CD14-positive monocyte (primary cell): ENCODE data around the gene APOB. TPM values are rescaled to one million over a fixed set of nuclear protein-coding genes. Genes with fewer than 3 reads are reported as not detected.

Source experiments
- DNase-seq, 3 donors: peaks; one replicate each; pipeline ENCODE4 v3.0.0-alpha.2; 2011 to 2022
- H2AFZ ChIP-seq: 2 replicates; pipeline ENCODE4 v1.6.0; 2012; ENCODE audit warnings: mild to moderate bottlenecking, low read depth, low read length, inconsistent platforms; ENCODE audit not compliant: insufficient read depth, poor library complexity, severe bottlenecking
- H3K27ac ChIP-seq, 2 donors: 1 replicate in 1 of 2; 2 replicates in 1 of 2; pipeline ENCODE4 v1.5.1; 2012 to 2013; ENCODE audit warnings: low read length in 2 of 2, control low read depth in 1 of 2, inconsistent platforms in 1 of 2, low read depth in 1 of 2, mild to moderate bottlenecking in 1 of 2
- H3K27me3 ChIP-seq, 2 donors: one replicate each; pipeline versions ENCODE4 v1.6.0 to v1.6.1; 2011 to 2013; ENCODE audit warnings: low read length in 2 of 2; ENCODE audit not compliant: control insufficient read depth in 2 of 2, insufficient read depth in 2 of 2
- H3K36me3 ChIP-seq, 2 donors: replicated peaks in 1 of 2; 1 replicate in 1 of 2; 2 replicates in 1 of 2; pipeline versions ENCODE4 v1.5.1 to v1.6.1; 2012 to 2013; ENCODE audit warnings: low read length in 2 of 2, control low read depth in 1 of 2, inconsistent platforms in 1 of 2, mild to moderate bottlenecking in 1 of 2; ENCODE audit not compliant: insufficient read depth in 2 of 2, control insufficient read depth in 1 of 2
- H3K4me1 ChIP-seq, 2 donors: 1 replicate in 1 of 2; 2 replicates in 1 of 2; pipeline versions ENCODE4 v1.5.1 to v1.6.1; 2012 to 2013; ENCODE audit warnings: low read length in 2 of 2, control low read depth in 1 of 2, inconsistent platforms in 1 of 2, mild to moderate bottlenecking in 1 of 2, moderate library complexity in 1 of 2; ENCODE audit not compliant: insufficient read depth in 2 of 2, control insufficient read depth in 1 of 2
- H3K4me2 ChIP-seq: replicated peaks from 2 replicates; pipeline ENCODE3; 2012; ENCODE audit warnings: low read length, moderate library complexity, mild to moderate bottlenecking; ENCODE audit not compliant: poor library complexity, severe bottlenecking; ENCODE audit errors: extremely low read depth
- H3K4me3 ChIP-seq, 3 experiments: fragments of 200-600 bp in 1 of 3; sonication (generic) in 1 of 3; replicated peaks in 1 of 3; 1 replicate in 2 of 3; 2 replicates in 1 of 3; pipeline ENCODE4 v1.5.1; 2011 to 2013; ENCODE audit warnings: low read length in 3 of 3, mild to moderate bottlenecking in 3 of 3, control low read depth in 2 of 3, low read depth in 2 of 3, inconsistent platforms in 1 of 3, moderate library complexity in 1 of 3
- H3K79me2 ChIP-seq: 2 replicates; pipeline ENCODE4 v1.6.0; 2012; ENCODE audit warnings: mild to moderate bottlenecking, control low read depth, inconsistent platforms, low read length, moderate library complexity; ENCODE audit not compliant: insufficient read depth
- H3K9ac ChIP-seq: 2 replicates; pipeline ENCODE4 v1.6.0; 2017; ENCODE audit warnings: low read length, mild to moderate bottlenecking; ENCODE audit not compliant: insufficient read depth, poor library complexity, severe bottlenecking
- H3K9me3 ChIP-seq, 2 donors: replicated peaks in 1 of 2; 1 replicate in 1 of 2; 2 replicates in 1 of 2; pipeline versions ENCODE4 v1.5.1 to v1.6.1; 2012 to 2013; ENCODE audit warnings: low read length in 2 of 2, control low read depth in 1 of 2; ENCODE audit not compliant: control insufficient read depth in 1 of 2, insufficient read depth in 1 of 2
- H4K20me1 ChIP-seq: 2 replicates; pipeline ENCODE4 v1.6.0; 2012; ENCODE audit warnings: mild to moderate bottlenecking, low read length, control low read depth, moderate library complexity; ENCODE audit not compliant: insufficient read depth
- H3K27ac Mint-ChIP-seq, 7 donors: one replicate each; pipeline ENCODE4 v1.8.0; 2020; ENCODE audit warnings: mild to moderate bottlenecking in 7 of 7, mixed read lengths in 7 of 7, moderate library complexity in 6 of 7, inconsistent platforms in 2 of 7
- H3K27me3 Mint-ChIP-seq, 3 donors: one replicate each; pipeline ENCODE4 v1.8.0; 2021 to 2022; ENCODE audit warnings: low read depth in 3 of 3, mild to moderate bottlenecking in 3 of 3, mixed read lengths in 3 of 3, moderate library complexity in 3 of 3, inconsistent platforms in 1 of 3
- H3K36me3 Mint-ChIP-seq, 2 donors: one replicate each; pipeline ENCODE4 v1.8.0; 2020; ENCODE audit warnings: mixed read lengths in 2 of 2, inconsistent platforms in 1 of 2, mild to moderate bottlenecking in 1 of 2
- H3K4me1 Mint-ChIP-seq: one replicate; pipeline ENCODE4 v1.8.0; 2020; ENCODE audit warnings: mild to moderate bottlenecking, mixed read lengths
- H3K4me3 Mint-ChIP-seq, 2 donors: one replicate each; pipeline ENCODE4 v1.8.0; 2020; ENCODE audit warnings: mild to moderate bottlenecking in 2 of 2, mixed read lengths in 2 of 2, moderate library complexity in 1 of 2
- H3K9me3 Mint-ChIP-seq, 7 donors: one replicate each; pipeline ENCODE4 v1.8.0; 2020 to 2022; ENCODE audit warnings: mixed read lengths in 7 of 7, mild to moderate bottlenecking in 6 of 7, moderate library complexity in 6 of 7, inconsistent platforms in 2 of 7
- WGBS: methylation state at CpG from one replicate; pipeline ENCODE4 v1.1.5; 2013; ENCODE audit warnings: missing lambda C conversion rate; ENCODE audit not compliant: insufficient coverage; 5-methylcytosine and 5-hydroxymethylcytosine counted together
- intact Hi-C, 2 donors: fragments of 100-400 bp; cut with micrococcal nuclease; formaldehyde crosslinking; loops; one replicate each; pipeline versions ENCODE4 v1.15.0 to v1.15.1; 2023
- polyA plus RNA-seq, 3 donors: library from polyadenylated mRNA; depleted of rRNA in 1 of 3; unstranded in 2 of 3; stranded (reverse) in 1 of 3; fragments of 300-500 nt in 2 of 3; fragments of >200 nt in 1 of 3; fragmentation: Illumina TruSeq in 2 of 3; gene quantifications; 1 replicate in 2 of 3; 2 replicates in 1 of 3; pipeline ENCODE4 v1.2.3, GENCODE V29; 2012 to 2021
- TF ChIP-seq, protein P1 (sequence below): fragments of 200-600 bp; IDR thresholded peaks from one replicate; pipeline ENCODE4 v1.8.0; 2022; ENCODE audit warnings: antibody characterized with exemption, mild to moderate bottlenecking

APOB gene
- polyA plus RNA-seq, 3 donors: 0.02 TPM; not detected in 2

- intact Hi-C loops: loop anchor here (5.0 to 10.0 kb wide), 2 partner anchors 276 to 1313 kb away; no protein-coding TSS in a partner anchor
- H3K9me3 ChIP-seq: peaks cover 0 to 4% of the 10 kb centered on the region in 2 donors
- no peak overlapping the region for H3K4me3 Mint-ChIP-seq
- 86% methylated on average over 2 of the region's 4 CpGs for WGBS
- no peaks in the 10 kb centered on the region for H4K20me1 ChIP-seq
- DNase-seq: no peak
- no peak overlapping the region for H2AFZ ChIP-seq
- no peaks in the 10 kb centered on the region for H3K36me3 ChIP-seq
- H3K27me3 ChIP-seq: peaks cover 4 to 21% of the 10 kb centered on the region in 2 donors
- H3K9ac ChIP-seq: no peak overlapping the region
- TF ChIP-seq, protein P1, sequence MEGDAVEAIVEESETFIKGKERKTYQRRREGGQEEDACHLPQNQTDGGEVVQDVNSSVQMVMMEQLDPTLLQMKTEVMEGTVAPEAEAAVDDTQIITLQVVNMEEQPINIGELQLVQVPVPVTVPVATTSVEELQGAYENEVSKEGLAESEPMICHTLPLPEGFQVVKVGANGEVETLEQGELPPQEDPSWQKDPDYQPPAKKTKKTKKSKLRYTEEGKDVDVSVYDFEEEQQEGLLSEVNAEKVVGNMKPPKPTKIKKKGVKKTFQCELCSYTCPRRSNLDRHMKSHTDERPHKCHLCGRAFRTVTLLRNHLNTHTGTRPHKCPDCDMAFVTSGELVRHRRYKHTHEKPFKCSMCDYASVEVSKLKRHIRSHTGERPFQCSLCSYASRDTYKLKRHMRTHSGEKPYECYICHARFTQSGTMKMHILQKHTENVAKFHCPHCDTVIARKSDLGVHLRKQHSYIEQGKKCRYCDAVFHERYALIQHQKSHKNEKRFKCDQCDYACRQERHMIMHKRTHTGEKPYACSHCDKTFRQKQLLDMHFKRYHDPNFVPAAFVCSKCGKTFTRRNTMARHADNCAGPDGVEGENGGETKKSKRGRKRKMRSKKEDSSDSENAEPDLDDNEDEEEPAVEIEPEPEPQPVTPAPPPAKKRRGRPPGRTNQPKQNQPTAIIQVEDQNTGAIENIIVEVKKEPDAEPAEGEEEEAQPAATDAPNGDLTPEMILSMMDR: no peak
- no peak overlapping the region for H3K4me2 ChIP-seq
- H3K27ac Mint-ChIP-seq: no peak overlapping the region
- peaks cover 0 to 6% (median 0%) of the 10 kb centered on the region in 7 donors for H3K9me3 Mint-ChIP-seq
- H3K27ac ChIP-seq: no peak overlapping the region
- H3K4me1 ChIP-seq: no peaks in the 10 kb centered on the region
- no peak overlapping the region for H3K4me3 ChIP-seq
- peaks cover 3% of the 10 kb centered on the region for H3K4me1 Mint-ChIP-seq
- no peaks in the 10 kb centered on the region for H3K79me2 ChIP-seq
- H3K27me3 Mint-ChIP-seq: peaks cover 17 to 31% (median 26%) of the 10 kb centered on the region in 3 donors
- no peaks in the 10 kb centered on the region for H3K36me3 Mint-ChIP-seq
Observed at GRCh38 chr2:21041462-21041861, 2.4 kb downstream of the APOB start.

DNA sequence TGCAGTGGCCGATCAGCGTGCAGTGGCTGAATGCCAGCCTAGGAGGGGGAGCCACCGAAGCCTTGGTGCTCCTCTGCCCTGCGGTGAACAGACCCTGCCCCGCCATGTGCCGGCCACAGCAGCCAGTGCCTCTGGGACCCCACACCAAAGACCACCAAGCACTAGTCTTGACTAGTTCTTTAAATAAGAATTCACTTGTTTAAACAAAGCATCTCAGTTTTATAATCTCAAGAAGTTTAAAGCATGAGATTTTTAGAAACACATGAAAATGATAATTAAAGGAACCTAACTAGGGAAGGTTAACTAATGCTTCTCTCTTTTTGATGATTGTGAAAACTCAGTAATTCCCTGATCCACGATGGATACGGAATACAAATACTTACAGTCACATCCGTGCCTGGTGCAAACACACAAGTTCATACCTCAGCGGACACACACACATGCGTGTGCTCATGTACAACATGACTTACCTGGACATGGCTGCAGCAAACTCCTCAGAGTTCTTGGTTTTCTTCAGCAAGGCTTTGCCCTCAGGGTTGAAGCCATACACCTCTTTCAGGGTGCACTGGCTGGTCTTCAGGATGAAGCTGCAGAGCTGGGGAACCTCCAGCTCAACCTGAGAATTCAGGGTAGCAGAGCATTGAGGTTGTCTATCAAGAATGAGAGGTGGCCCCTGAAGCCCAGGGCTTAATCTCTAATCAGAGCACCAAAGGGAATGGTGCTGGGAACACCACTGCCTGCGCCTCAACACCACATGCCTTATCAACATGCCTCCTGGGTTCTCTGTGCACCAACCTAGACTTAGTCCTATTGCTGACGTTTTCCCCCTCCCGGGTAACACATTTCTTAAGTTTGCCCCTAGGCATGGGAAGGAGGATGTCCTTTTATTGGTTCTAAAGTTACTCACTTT lies 3.1 kb downstream of the APOB start:
- no peak for DNase-seq
- Histone ChIP-seq H3K4me3 (no peak overlapping the region), H3K27me3 (peaks cover 4 to 21% of the 10 kb centered on the region in 2 donors), H3K4me1 (no peaks in the 10 kb centered on the region), H3K4me2 (no peak overlapping the region), H2AFZ (no peak overlapping the region), H3K9ac (no peak overlapping the region), H3K79me2 (no peaks in the 10 kb centered on the region), H3K9me3 (peaks cover 0 to 4% of the 10 kb centered on the region in 2 donors), H3K36me3 (no peaks in the 10 kb centered on the region), H4K20me1 (no peaks in the 10 kb centered on the region), H3K27ac (no peak overlapping the region)
- intact Hi-C loops: loop anchor here (5.0 to 10.0 kb wide), 2 partner anchors 277 to 1314 kb away; no protein-coding TSS in a partner anchor
- peaks cover 3% of the 10 kb centered on the region for H3K4me1 Mint-ChIP-seq
- no peak overlapping the region for H3K27ac Mint-ChIP-seq
- 90% methylated on average over 8 of the region's 14 CpGs for WGBS
- TF ChIP-seq, protein P1: no peak
- peaks cover 0 to 6% (median 0%) of the 10 kb centered on the region in 7 donors for H3K9me3 Mint-ChIP-seq
- H3K27me3 Mint-ChIP-seq: peaks cover 19 to 28% (median 26%) of the 10 kb centered on the region in 3 donors
- no peak overlapping the region for H3K4me3 Mint-ChIP-seq
- no peaks in the 10 kb centered on the region for H3K36me3 Mint-ChIP-seq
